Liver (tissue), 9 donors: ENCODE data around the gene FUT7. TPM values are rescaled to one million over a fixed set of nuclear protein-coding genes. Genes with fewer than 3 reads are reported as not detected.

Experiments
- DNase-seq: peaks from one replicate; pipeline ENCODE4 v3.0.0-alpha.2; 2017; ENCODE audit warnings: low spot score
- H3K27ac ChIP-seq, 2 donors: one replicate each; pipeline ENCODE4 v1.7.0; 2013; ENCODE audit warnings: inconsistent platforms in 2 of 2, low read length in 2 of 2, control low read depth in 1 of 2, low read depth in 1 of 2, mild to moderate bottlenecking in 1 of 2
- H3K27me3 ChIP-seq, 4 donors: one replicate each; pipeline versions ENCODE4 v1.6.1 to v1.7.0; 2013; ENCODE audit warnings: low read length in 3 of 4, inconsistent platforms in 1 of 4, mild to moderate bottlenecking in 1 of 4, moderate library complexity in 1 of 4; ENCODE audit not compliant: control insufficient read depth in 4 of 4, insufficient read depth in 4 of 4
- H3K36me3 ChIP-seq, 4 donors: one replicate each; pipeline versions ENCODE4 v1.6.1 to v1.7.0; 2013; ENCODE audit warnings: low read length in 3 of 4, mild to moderate bottlenecking in 3 of 4, low read depth in 1 of 4, moderate library complexity in 1 of 4; ENCODE audit not compliant: control insufficient read depth in 4 of 4, insufficient read depth in 3 of 4
- H3K4me1 ChIP-seq, 4 donors: one replicate each; pipeline versions ENCODE4 v1.6.1 to v1.7.0; 2013; ENCODE audit warnings: low read length in 3 of 4, mild to moderate bottlenecking in 3 of 4, moderate library complexity in 1 of 4; ENCODE audit not compliant: control insufficient read depth in 4 of 4, insufficient read depth in 4 of 4
- H3K4me3 ChIP-seq, 3 donors: one replicate each; pipeline versions ENCODE4 v1.6.1 to v1.7.0; 2013; ENCODE audit warnings: low read length in 3 of 3, control low read depth in 1 of 3, low read depth in 1 of 3, mild to moderate bottlenecking in 1 of 3
- H3K9ac ChIP-seq, 2 donors: one replicate each; pipeline ENCODE4 v1.7.0; 2013; ENCODE audit warnings: low read length in 2 of 2, mild to moderate bottlenecking in 2 of 2, moderate library complexity in 2 of 2, control low read depth in 1 of 2, low read depth in 1 of 2
- H3K9me3 ChIP-seq, 4 donors: one replicate each; pipeline versions ENCODE4 v1.6.1 to v1.7.0; 2013; ENCODE audit warnings: low read length in 3 of 4; ENCODE audit not compliant: control insufficient read depth in 4 of 4
- ATF3 ChIP-seq: IDR thresholded peaks from 2 replicates; pipeline ENCODE4 v1.6.1; 2016; ENCODE audit warnings: antibody characterized with exemption
- CTCF ChIP-seq: fragments of 150-350 bp; IDR thresholded peaks from 2 replicates; pipeline ENCODE4 v1.5.1; 2017; ENCODE audit warnings: improper control_type of control experiment, low read depth, low read length; ENCODE audit not compliant: missing input control
- EGR1 ChIP-seq, 2 donors: IDR thresholded peaks; 2 replicates each; pipeline ENCODE4 v1.6.1; 2016 to 2018; ENCODE audit warnings: antibody characterized with exemption in 2 of 2, low read depth in 2 of 2
- FOXA1 ChIP-seq: IDR thresholded peaks from 2 replicates; pipeline ENCODE4 v1.6.1; 2016; ENCODE audit warnings: antibody characterized with exemption
- FOXA2 ChIP-seq: IDR thresholded peaks from 2 replicates; pipeline ENCODE4 v1.6.1; 2016; ENCODE audit warnings: antibody characterized with exemption
- GABPA ChIP-seq, 2 donors: IDR thresholded peaks in 1 of 2; conservative IDR thresholded peaks in 1 of 2; 2 replicates each; pipeline ENCODE4 v1.6.1; 2016; ENCODE audit warnings: antibody characterized with exemption in 2 of 2, mild to moderate bottlenecking in 1 of 2, moderate library complexity in 1 of 2
- HNF4A ChIP-seq, 2 donors: conservative IDR thresholded peaks; 2 replicates each; pipeline ENCODE4 v1.6.1; 2016; ENCODE audit warnings: antibody characterized with exemption in 2 of 2, mild to moderate bottlenecking in 2 of 2
- HNF4G ChIP-seq: IDR thresholded peaks from 2 replicates; pipeline ENCODE4 v1.6.1; 2016; ENCODE audit warnings: antibody characterized with exemption
- JUND ChIP-seq, 2 donors: IDR thresholded peaks; 2 replicates each; pipeline ENCODE4 v1.6.1; 2016; ENCODE audit warnings: antibody characterized with exemption in 2 of 2
- MAX ChIP-seq: IDR thresholded peaks from 2 replicates; pipeline ENCODE4 v1.6.1; 2016; ENCODE audit warnings: antibody characterized with exemption
- NR2F2 ChIP-seq: IDR thresholded peaks from 2 replicates; pipeline ENCODE4 v1.6.1; 2016; ENCODE audit warnings: antibody characterized with exemption
- RAD21 ChIP-seq, 2 donors: IDR thresholded peaks; 2 replicates each; pipeline ENCODE4 v1.6.1; 2016; ENCODE audit warnings: antibody characterized with exemption in 2 of 2, mild to moderate bottlenecking in 2 of 2
- REST ChIP-seq: IDR thresholded peaks from 2 replicates; pipeline ENCODE4 v1.6.1; 2016; ENCODE audit warnings: antibody characterized with exemption, mild to moderate bottlenecking
- RXRA ChIP-seq, 2 donors: IDR thresholded peaks; 2 replicates each; pipeline ENCODE4 v1.6.1; 2017 to 2018; ENCODE audit warnings: antibody characterized with exemption in 2 of 2, mild to moderate bottlenecking in 1 of 2
- SP1 ChIP-seq: IDR thresholded peaks from 2 replicates; pipeline ENCODE4 v1.6.1; 2018; ENCODE audit warnings: antibody characterized with exemption, mild to moderate bottlenecking
- TAF1 ChIP-seq: conservative IDR thresholded peaks from 2 replicates; pipeline ENCODE4 v1.6.1; 2016; ENCODE audit warnings: antibody characterized with exemption, mild to moderate bottlenecking
- YY1 ChIP-seq: IDR thresholded peaks from 2 replicates; pipeline ENCODE4 v1.6.1; 2016; ENCODE audit warnings: antibody characterized with exemption, mild to moderate bottlenecking
- ZBTB33 ChIP-seq: IDR thresholded peaks from 2 replicates; pipeline ENCODE4 v1.6.1; 2016; ENCODE audit warnings: antibody characterized with exemption
- WGBS: extraction: QIAGEN DNeasy Blood & Tissue Kit; methylation state at CpG from one replicate; pipeline ENCODE4 v1.1.7; 2013; 5-methylcytosine and 5-hydroxymethylcytosine counted together
- polyA plus RNA-seq, 2 donors: library from polyadenylated mRNA; stranded (reverse) in 1 of 2; unstranded in 1 of 2; fragments of 200-250 nt in 1 of 2; fragments of >200 nt in 1 of 2; fragmentation: Nextera tagmentation in 1 of 2; extraction: Ambion mirVana in 1 of 2; gene quantifications; one replicate each; pipeline versions ENCODE4 v1.2.1 to v1.2.3, GENCODE V29; 2013 to 2015
- total RNA-seq, 2 donors: library from RNA; depleted of rRNA; stranded (reverse); fragments of >200 nt; gene quantifications; one replicate each; pipeline ENCODE4 v1.2.3, GENCODE V29; 2014
- donor health status: healthy.
- donor health status: healthy.
- donor health status: healthy.
- donor health status: healthy.
- donor health status: healthy.

The FUT7 gene
- total and polyA plus RNA-seq, 4 donors: 0.14 to 0.67 (median 0.37) TPM; not detected in 1

GRCh38 chr9:137040568-137040967 lies 8.7 kb upstream of the FUT7 start:
- Histone ChIP-seq H3K9me3 (no peaks in the 10 kb centered on the region), H3K27ac (no peak overlapping the region), H3K9ac (no peak overlapping the region), H3K4me3 (no peak overlapping the region), H3K36me3 (no peaks in the 10 kb centered on the region), H3K4me1 (peaks cover 0 to 17% (median under 1%) of the 10 kb centered on the region in 4 donors), H3K27me3 (peaks cover 0 to 11% (median 4%) of the 10 kb centered on the region in 4 donors)
- DNase-seq: no peak
- WGBS: 75% methylated on average over 23 of the region's 23 CpGs
- TF ChIP-seq HNF4G: no peak
- no peak for TF ChIP-seq HNF4A (conservative IDR thresholded peaks at IDR 0.05)
- no peak for TF ChIP-seq ZBTB33
- no peak for TF ChIP-seq MAX
- no peak for TF ChIP-seq TAF1
- TF ChIP-seq YY1: no peak
- TF ChIP-seq FOXA1: no peak
- no peak for TF ChIP-seq EGR1 (IDR thresholded peaks at IDR 0.05; ENCODE audit: low read depth in 2 of 2)
- no peak for TF ChIP-seq JUND (IDR thresholded peaks at IDR 0.05)
- TF ChIP-seq SP1: no peak
- no peak for TF ChIP-seq RXRA (IDR thresholded peaks at IDR 0.05)
- TF ChIP-seq FOXA2: no peak
- no peak for TF ChIP-seq ATF3
- TF ChIP-seq NR2F2: no peak
- TF ChIP-seq GABPA (IDR thresholded peaks at IDR 0.05 in 1 of 2, conservative IDR thresholded peaks at IDR 0.05 in 1 of 2): no peak

- TF ChIP-seq RXRA (IDR thresholded peaks at IDR 0.05) (no peak), MAX (no peak), REST (no peak), HNF4G (no peak), FOXA2 (no peak), NR2F2 (no peak), CTCF (no peak), HNF4A (conservative IDR thresholded peaks at IDR 0.05) (no peak), FOXA1 (no peak), ATF3 (no peak), SP1 (no peak), TAF1 (no peak), EGR1 (IDR thresholded peaks at IDR 0.05; ENCODE audit: low read depth in 2 of 2) (no peak), RAD21 (IDR thresholded peaks at IDR 0.05) (no peak)
- H3K27ac ChIP-seq: no peak overlapping the region
Measured at GRCh38 chr9:137039611-137040366, 7.9 kb upstream of the FUT7 start.

More at GRCh38 chr9:137039611-137040366, 7.9 kb upstream of the FUT7 start:
- no peaks in the 10 kb centered on the region for H3K36me3 ChIP-seq
- WGBS: 85% methylated on average over 32 of the region's 32 CpGs
- H3K4me3 ChIP-seq: no peak overlapping the region
- H3K27me3 ChIP-seq: peaks cover 0 to 8% (median under 1%) of the 10 kb centered on the region in 4 donors
- DNase-seq: no peak
- no peaks in the 10 kb centered on the region for H3K9me3 ChIP-seq
- H3K4me1 ChIP-seq: peaks cover 0 to 20% (median 0%) of the 10 kb centered on the region in 4 donors
- H3K9ac ChIP-seq: no peak overlapping the region
